ENCODE measurements around the gene LRBA.
"Not testable (repeated sequence)": the region's sequence is repeated elsewhere in the genome, so short reads cannot be mapped to it uniquely, and the experiment has no call there.

LRBA gene

GRCh38 chr4:150971901-150972300 lies 43.2 kb downstream of the LRBA start:
- no peak for DNase-seq

- DNase-seq, result no peak
These were observed 44.4 kb downstream of the LRBA start for GRCh38 chr4:150970685-150971151.

GRCh38 chr4:150964754-150965153 lies 50.3 kb downstream of the LRBA start:
- DNase-seq, result no peak

GRCh38 chr4:150963602-150964345 lies 51.3 kb downstream of the LRBA start:
- not testable (repeated sequence) for DNase-seq

- no peak for DNase-seq
These were observed 52.8 kb downstream of the LRBA start for GRCh38 chr4:150962245-150962644.

- DNase-seq, result no peak
These were observed 53.5 kb downstream of the LRBA start for GRCh38 chr4:150961566-150961965.

GRCh38 chr4:150960818-150961217 lies 54.3 kb downstream of the LRBA start:
- peak; percentile 13 for DNase-seq

- DNase-seq, result no peak
These were observed 55.0 kb downstream of the LRBA start for GRCh38 chr4:150960079-150960478.

GRCh38 chr4:150957981-150958380 lies 57.1 kb downstream of the LRBA start:
- DNase-seq, result not testable (repeated sequence)

- DNase-seq, result not testable (repeated sequence)
These were observed 58.0 kb downstream of the LRBA start for GRCh38 chr4:150957095-150957494.

- not testable (repeated sequence) for DNase-seq
These were observed 61.2 kb downstream of the LRBA start for GRCh38 chr4:150953916-150954315.

GRCh38 chr4:150952167-150952845 lies 62.8 kb downstream of the LRBA start:
- no peak for DNase-seq

GRCh38 chr4:150950657-150951288 lies 64.3 kb downstream of the LRBA start:
- DNase-seq, result no peak

GRCh38 chr4:150949943-150950342 lies 65.1 kb downstream of the LRBA start:
- no peak for DNase-seq

GRCh38 chr4:150949342-150949741 lies 65.7 kb downstream of the LRBA start:
- DNase-seq, result no peak

- no peak for DNase-seq
These were observed 66.4 kb downstream of the LRBA start for GRCh38 chr4:150948710-150949109.

GRCh38 chr4:150948074-150948473 lies 67.0 kb downstream of the LRBA start:
- DNase-seq, result no peak

GRCh38 chr4:150944660-150945059 lies 70.4 kb downstream of the LRBA start:
- no peak for DNase-seq

- no peak for DNase-seq
These were observed 71.3 kb downstream of the LRBA start for GRCh38 chr4:150943818-150944217.

GRCh38 chr4:150943126-150943525 lies 72.0 kb downstream of the LRBA start:
- no peak for DNase-seq

- no peak for DNase-seq
These were observed 72.5 kb downstream of the LRBA start for GRCh38 chr4:150942539-150942938.

GRCh38 chr4:150940123-150940522 lies 75.0 kb downstream of the LRBA start:
- DNase-seq, result peak; percentile 18

GRCh38 chr4:150939530-150939929 lies 75.6 kb downstream of the LRBA start:
- DNase-seq, result no peak
